Parathyroid adenoma (tissue), 2 donors: ENCODE measurements around the gene ACSL5.

Source experiments
- H2AFZ ChIP-seq: fragments of 300-600 bp; sonication (generic); one replicate; pipeline ENCODE4 v1.7.0; 2017; ENCODE audit warnings: antibody characterized with exemption, mild to moderate bottlenecking
- H3K27ac ChIP-seq: fragments of 300-600 bp; sonication (generic); one replicate; pipeline ENCODE4 v1.7.0; 2017
- H3K27me3 ChIP-seq: fragments of 300-600 bp; sonication (generic); one replicate; pipeline ENCODE4 v1.7.0; 2017; ENCODE audit warnings: low read length; ENCODE audit not compliant: control insufficient read depth, insufficient read depth
- H3K36me3 ChIP-seq: fragments of 300-600 bp; sonication (generic); one replicate; pipeline ENCODE4 v1.7.0; 2017; ENCODE audit warnings: low read length; ENCODE audit not compliant: control insufficient read depth, insufficient read depth
- H3K4me1 ChIP-seq: fragments of 300-600 bp; sonication (generic); one replicate; pipeline ENCODE4 v1.7.0; 2017; ENCODE audit warnings: control low read depth
- H3K4me2 ChIP-seq: fragments of 300-600 bp; sonication (generic); one replicate; pipeline ENCODE4 v1.7.0; 2017; ENCODE audit warnings: low read length
- H3K4me3 ChIP-seq: fragments of 300-600 bp; sonication (generic); one replicate; pipeline ENCODE4 v1.7.0; 2017; ENCODE audit warnings: low read depth, low read length
- H3K79me2 ChIP-seq: fragments of 300-600 bp; sonication (generic); one replicate; pipeline ENCODE4 v1.7.0; 2017; ENCODE audit warnings: control low read depth
- H3K9ac ChIP-seq: fragments of 300-600 bp; sonication (generic); one replicate; pipeline ENCODE4 v1.7.0; 2017; ENCODE audit warnings: mild to moderate bottlenecking
- H3K9me3 ChIP-seq: fragments of 300-600 bp; sonication (generic); one replicate; pipeline ENCODE4 v1.7.0; 2017; ENCODE audit warnings: low read length; ENCODE audit not compliant: control insufficient read depth
- TF ChIP-seq, protein P1 (sequence below): fragments of 300-600 bp; sonication (generic); IDR thresholded peaks from one replicate; pipeline ENCODE4 v1.7.0; 2017; ENCODE audit warnings: antibody characterized with exemption, mild to moderate bottlenecking
- donor health status: primary hyperparathyroidism.

The ACSL5 gene

DNA sequence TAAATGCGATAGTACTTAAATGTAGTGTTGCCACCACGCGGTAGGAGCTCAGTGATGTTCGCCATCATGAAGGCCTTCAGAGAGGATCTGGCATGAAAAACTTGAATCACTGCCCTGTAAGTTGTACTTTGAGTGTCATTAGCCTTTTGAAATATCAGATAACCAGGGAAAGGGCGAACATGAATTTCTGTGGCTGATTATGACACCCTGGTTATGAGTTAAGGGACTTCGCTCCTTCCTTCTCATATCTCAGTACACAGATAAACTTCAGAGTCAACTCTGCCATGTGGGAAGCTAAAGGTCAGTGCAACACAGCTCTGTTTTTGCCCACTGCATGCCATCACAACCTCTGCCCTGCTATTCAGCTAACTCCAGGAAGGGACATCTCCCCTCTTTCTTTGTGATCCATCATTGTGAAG is 8.9 kb upstream of the ACSL5 start:
- Histone ChIP-seq H3K36me3 (no peaks in the 10 kb centered on the region), H3K4me2 (no peak overlapping the region), H3K27ac (no peak overlapping the region), H2AFZ (no peak overlapping the region), H3K4me1 (no peaks in the 10 kb centered on the region), H3K79me2 (no peaks in the 10 kb centered on the region), H3K4me3 (no peak overlapping the region), H3K9ac (no peak overlapping the region), H3K27me3 (no peaks in the 10 kb centered on the region), H3K9me3 (no peaks in the 10 kb centered on the region)
- TF ChIP-seq, protein P1, sequence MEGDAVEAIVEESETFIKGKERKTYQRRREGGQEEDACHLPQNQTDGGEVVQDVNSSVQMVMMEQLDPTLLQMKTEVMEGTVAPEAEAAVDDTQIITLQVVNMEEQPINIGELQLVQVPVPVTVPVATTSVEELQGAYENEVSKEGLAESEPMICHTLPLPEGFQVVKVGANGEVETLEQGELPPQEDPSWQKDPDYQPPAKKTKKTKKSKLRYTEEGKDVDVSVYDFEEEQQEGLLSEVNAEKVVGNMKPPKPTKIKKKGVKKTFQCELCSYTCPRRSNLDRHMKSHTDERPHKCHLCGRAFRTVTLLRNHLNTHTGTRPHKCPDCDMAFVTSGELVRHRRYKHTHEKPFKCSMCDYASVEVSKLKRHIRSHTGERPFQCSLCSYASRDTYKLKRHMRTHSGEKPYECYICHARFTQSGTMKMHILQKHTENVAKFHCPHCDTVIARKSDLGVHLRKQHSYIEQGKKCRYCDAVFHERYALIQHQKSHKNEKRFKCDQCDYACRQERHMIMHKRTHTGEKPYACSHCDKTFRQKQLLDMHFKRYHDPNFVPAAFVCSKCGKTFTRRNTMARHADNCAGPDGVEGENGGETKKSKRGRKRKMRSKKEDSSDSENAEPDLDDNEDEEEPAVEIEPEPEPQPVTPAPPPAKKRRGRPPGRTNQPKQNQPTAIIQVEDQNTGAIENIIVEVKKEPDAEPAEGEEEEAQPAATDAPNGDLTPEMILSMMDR = no peak

DNA sequence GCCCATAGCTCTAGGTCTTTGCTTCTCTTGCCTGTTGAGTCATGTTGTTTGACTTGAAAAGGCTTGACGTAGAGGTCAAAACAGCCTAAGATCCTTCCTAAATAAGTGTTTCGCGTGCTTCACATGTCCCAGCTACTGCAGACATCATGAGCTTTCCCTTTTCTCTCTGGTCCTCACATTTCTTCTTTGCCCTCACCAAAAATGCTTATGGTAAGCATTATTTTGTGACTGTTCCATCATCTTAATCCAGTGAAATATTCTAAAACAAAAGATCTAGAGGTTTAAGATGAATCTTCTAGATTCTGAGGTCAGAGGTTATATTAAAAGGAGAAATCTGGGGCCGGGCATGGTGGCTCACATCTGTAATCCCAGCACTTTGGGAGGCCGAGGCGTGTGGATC is 8.5 kb upstream of the ACSL5 start:
- H3K4me1 ChIP-seq = no peaks in the 10 kb centered on the region

DNA sequence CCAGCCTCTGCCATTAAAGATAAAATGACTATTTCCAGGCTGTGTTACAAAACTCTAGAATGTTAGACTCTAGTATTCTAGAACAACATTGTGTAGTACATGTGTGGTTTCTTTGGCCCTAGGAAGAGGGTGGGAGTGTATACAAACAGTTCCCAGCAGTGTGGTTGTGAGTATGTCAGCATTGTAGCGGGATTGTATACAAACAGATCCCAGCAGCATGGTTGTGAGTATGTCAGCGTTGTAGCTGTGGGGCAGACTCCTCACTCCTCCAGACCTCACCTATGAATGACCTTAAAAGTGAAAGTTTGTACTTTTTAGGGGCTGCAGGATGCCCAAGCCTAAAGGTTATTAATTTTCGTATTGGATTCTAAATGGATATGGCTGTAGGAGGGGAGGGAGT is 6.9 kb upstream of the ACSL5 start:
- H3K9ac ChIP-seq = no peak overlapping the region
- H3K4me1 ChIP-seq = no peaks in the 10 kb centered on the region
- no peak overlapping the region for H3K27ac ChIP-seq
- TF ChIP-seq, protein P1 = no peak
- H3K4me3 ChIP-seq = no peak overlapping the region
- H3K4me2 ChIP-seq = no peak overlapping the region
- no peaks in the 10 kb centered on the region for H3K79me2 ChIP-seq
- no peaks in the 10 kb centered on the region for H3K36me3 ChIP-seq
- no peaks in the 10 kb centered on the region for H3K9me3 ChIP-seq
- H3K27me3 ChIP-seq = no peaks in the 10 kb centered on the region
- H2AFZ ChIP-seq = no peak overlapping the region

More for the DNA sequence above, 8.5 kb upstream of the ACSL5 start:
- H2AFZ ChIP-seq = no peak overlapping the region
- H3K79me2 ChIP-seq = no peaks in the 10 kb centered on the region
- no peak overlapping the region for H3K4me2 ChIP-seq
- H3K4me3 ChIP-seq = no peak overlapping the region
- H3K9ac ChIP-seq = no peak overlapping the region
- H3K27me3 ChIP-seq = no peaks in the 10 kb centered on the region
- H3K9me3 ChIP-seq = no peaks in the 10 kb centered on the region
- no peaks in the 10 kb centered on the region for H3K36me3 ChIP-seq
- TF ChIP-seq, protein P1 = no peak
- H3K27ac ChIP-seq = no peak overlapping the region

DNA sequence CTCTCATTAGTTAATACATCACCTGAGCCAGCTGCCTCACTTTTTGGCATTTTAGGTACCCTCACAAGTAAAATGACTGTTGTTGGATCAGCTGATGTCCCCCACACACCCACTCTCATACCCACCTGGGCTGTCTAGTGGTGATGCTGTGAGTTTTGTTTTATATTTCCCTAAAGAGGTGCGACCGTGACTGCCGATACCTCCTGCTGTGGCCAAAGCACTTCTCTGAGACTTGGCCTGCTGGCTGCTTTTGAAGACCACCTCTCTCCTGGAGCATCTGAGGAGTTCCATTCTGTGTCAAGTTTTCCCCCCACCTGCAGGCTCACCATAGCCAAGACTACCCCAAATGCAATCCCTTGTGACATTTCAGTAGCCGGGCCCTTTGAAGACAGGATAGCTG is 6.4 kb upstream of the ACSL5 start:
- no peak overlapping the region for H2AFZ ChIP-seq
- TF ChIP-seq, protein P1 = no peak
- H3K36me3 ChIP-seq = no peaks in the 10 kb centered on the region

More for the DNA sequence above, 6.4 kb upstream of the ACSL5 start:
- no peak overlapping the region for H3K4me3 ChIP-seq
- H3K9ac ChIP-seq = no peak overlapping the region
- no peak overlapping the region for H3K4me2 ChIP-seq
- H3K27me3 ChIP-seq = no peaks in the 10 kb centered on the region
- H3K27ac ChIP-seq = no peak overlapping the region
- no peaks in the 10 kb centered on the region for H3K4me1 ChIP-seq
- H3K9me3 ChIP-seq = no peaks in the 10 kb centered on the region
- H3K79me2 ChIP-seq = no peaks in the 10 kb centered on the region
